Breast epithelium (tissue), 3 donors: Measurements from ENCODE around the gene CD2BP2.

Experiments
- POLR2A ChIP-seq: fragments of 450-650 bp; IDR thresholded peaks from one replicate; pipeline ENCODE4 v1.6.1; 2016; ENCODE audit warnings: antibody characterized with exemption, mild to moderate bottlenecking, moderate library complexity
- TF ChIP-seq, protein P1 (sequence below), 3 donors: fragments of 450-650 bp; IDR thresholded peaks; one replicate each; pipeline ENCODE4 v1.5.1; 2016 to 2017; ENCODE audit warnings: antibody characterized with exemption in 3 of 3, mild to moderate bottlenecking in 3 of 3, moderate library complexity in 3 of 3

DNA sequence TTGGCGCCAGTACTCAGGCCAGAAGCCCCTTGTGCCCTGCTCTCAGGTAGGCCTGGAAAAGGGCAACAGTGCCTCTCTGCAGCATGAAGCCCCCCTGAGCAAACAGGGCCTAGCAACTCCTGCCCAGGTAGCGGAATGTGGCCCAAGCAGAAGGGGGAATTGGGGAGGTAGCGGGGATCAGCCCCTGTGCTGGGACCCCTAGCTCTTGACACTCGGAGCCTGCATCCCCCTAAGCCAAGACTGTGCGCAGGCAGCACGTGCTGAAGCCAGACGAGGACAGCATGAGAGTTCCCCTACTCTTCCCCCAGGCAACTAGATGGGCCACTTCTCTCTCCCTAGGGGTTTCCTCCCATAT lies 823 bp upstream of the CD2BP2 start:
- TF ChIP-seq, protein P1, sequence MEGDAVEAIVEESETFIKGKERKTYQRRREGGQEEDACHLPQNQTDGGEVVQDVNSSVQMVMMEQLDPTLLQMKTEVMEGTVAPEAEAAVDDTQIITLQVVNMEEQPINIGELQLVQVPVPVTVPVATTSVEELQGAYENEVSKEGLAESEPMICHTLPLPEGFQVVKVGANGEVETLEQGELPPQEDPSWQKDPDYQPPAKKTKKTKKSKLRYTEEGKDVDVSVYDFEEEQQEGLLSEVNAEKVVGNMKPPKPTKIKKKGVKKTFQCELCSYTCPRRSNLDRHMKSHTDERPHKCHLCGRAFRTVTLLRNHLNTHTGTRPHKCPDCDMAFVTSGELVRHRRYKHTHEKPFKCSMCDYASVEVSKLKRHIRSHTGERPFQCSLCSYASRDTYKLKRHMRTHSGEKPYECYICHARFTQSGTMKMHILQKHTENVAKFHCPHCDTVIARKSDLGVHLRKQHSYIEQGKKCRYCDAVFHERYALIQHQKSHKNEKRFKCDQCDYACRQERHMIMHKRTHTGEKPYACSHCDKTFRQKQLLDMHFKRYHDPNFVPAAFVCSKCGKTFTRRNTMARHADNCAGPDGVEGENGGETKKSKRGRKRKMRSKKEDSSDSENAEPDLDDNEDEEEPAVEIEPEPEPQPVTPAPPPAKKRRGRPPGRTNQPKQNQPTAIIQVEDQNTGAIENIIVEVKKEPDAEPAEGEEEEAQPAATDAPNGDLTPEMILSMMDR (IDR thresholded peaks at IDR 0.05) = no peak
- TF ChIP-seq POLR2A = no peak
